Epidermal melanocyte (primary cell): ENCODE data around the gene SPEN.

Source experiments
- DNase-seq: peaks from one replicate; pipeline ENCODE4 v3.0.0; 2011; ENCODE audit warnings: low spot score; ENCODE audit not compliant: insufficient read length

Gene SPEN

DNA sequence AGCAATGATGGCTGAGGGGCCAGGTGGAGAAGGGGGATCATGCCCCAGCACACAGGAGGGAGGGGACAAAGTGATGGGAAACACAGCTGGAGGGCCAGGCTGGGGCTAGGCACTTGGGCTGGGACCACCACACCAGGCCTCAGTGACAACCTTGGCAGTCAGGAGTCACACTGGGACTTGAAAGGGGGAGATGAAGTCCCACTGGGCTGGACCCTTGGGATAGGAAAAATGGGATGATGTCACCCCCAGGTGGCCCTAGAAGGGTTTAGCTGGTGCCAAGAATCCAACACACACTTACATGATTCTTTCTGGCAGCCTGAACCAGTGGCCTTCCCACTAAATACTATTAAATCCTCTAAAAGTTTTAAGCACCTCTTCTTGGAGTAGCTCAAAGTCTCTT lies 111.3 kb downstream of the SPEN start:
- peak; percentile 4 for DNase-seq

DNA sequence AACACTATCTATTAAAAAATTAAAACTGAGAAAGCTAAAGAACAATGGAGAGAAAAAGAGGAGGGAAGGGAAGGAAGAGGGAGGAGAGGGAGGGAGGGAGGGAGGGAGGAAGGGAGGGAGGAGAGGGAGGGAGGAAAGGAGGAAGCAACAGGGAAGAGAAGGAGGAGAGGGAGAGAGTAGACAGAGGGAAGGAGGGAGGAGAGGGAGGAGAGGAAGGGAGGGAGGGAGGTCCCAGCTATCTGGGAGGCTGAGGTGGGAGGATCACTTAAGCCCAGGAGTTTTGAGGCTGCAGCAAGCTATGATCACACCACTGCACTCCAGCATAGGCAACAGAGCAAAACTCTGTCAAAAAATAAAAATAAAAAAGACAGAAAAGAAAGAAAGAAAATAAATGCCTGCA lies 111.9 kb downstream of the SPEN start:
- DNase-seq, result no peak

DNA sequence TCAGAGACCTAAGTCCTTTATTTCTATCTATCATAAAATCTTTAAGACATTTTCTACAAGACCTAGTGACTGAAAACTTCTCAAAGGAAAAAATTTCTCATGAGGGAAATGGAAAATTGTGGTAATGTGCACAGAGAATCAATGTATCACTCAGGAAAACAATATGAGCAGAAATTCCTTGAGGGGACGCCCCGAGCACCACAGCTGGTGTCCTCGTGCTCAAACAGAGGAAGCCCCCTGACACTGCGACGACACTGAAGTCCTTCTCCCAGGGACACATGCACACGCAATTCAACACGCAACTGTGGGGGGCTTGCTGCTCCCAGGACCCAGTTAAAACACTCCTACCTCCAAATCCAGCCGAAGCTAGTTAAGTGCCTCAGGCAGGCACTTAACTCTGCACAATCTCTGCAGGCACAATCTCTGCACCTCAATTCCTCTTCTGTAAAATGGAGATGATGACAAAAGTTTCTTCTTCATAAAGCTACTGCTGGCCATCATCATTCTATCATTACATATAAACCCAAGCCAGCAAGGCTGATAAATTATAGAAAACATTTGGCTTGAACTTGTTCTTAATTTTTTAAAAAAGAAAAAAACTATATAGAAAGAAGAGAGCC lies 112.4 kb downstream of the SPEN start:
- peak; percentile 3 for DNase-seq

DNA sequence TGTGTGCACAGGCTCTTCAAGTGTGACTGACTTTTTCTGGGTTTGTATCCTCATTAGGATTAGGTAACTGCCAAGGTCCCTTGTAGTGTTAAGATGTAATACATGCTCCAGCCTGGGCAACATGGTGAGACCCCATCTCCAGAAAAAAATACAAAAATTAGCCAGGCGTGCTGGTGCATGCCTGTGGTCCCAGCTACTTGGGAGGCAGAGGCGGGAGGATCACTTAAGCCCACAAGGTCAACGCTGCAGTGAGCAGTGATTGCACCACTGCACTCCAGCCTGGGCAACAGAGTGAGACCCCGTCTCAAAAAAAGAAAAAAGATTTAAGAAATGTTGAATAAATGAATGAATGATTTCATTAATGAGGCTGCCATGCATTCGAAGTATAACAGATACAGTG lies 113.3 kb downstream of the SPEN start:
- DNase-seq, result no peak

DNA sequence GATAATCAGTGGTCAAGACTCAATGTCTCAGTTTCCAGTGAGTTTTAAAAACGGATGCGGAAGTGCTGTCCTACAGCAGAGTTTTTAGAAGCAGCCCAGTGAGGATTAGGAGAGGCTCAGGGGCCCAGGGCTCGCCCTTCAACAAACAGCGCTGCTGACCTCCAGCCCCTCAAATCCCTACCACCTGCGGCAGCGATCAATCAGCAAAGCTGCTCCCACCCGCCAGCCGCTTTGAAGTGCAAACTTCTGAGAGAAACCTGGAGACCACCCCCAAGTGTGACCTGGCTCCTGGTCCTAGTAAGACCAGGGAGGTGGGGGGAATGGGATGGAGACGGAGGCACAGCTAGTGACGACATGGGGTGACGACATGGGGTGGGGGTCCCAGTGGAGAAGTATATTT lies 114.0 kb downstream of the SPEN start:
- DNase-seq, result no peak

DNA sequence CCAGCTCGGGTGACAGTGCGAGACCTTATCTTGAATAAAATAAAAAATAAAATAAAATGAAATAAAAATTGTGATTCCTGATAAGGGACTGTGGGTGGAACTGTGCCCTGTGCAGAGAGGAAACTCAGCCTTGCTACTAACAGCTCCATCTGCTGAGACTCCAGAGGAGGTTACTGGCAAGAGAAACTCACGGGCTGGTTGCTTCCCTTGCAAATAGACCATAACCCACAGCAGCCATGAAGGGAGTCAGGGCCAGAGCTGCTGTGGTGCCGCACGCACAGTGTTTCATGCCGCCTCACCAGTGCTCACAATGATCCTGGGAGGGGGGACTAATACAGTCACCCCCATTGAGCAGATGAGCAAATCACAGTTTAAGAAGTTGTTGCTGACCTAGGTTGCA lies 114.7 kb downstream of the SPEN start:
- DNase-seq, result no peak

DNA sequence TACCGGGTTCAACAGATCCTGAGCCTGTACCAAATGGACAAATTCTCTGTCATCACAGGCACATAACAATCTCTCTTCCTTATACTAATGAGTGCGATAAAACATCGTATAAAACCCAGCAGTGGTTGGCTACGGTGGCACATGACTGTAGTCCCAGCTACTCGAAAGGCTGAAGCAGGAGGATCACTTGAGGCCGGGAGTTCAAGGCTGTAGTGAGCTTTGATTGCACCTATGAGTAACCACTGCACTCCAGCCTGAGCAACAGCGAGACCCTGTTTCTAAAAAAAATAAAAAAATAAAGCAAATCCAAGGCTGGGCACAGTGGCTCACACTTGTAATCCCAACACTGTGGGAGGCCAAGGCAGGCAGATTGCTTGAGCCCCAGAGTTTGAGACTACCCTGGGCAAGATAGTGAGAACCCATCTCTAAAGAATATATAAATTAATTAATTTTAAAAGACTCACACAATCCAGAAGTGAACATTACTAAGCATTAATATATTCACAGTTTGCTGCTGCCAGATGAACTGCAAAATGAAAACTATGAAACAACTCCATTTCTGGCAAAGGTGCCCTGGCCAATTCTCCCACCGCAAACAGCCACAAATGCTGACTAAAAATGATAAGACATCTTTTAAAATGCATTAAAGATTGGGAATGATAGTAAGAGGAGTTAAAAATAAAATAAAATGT lies 115.3 kb downstream of the SPEN start:
- DNase-seq, result no peak

DNA sequence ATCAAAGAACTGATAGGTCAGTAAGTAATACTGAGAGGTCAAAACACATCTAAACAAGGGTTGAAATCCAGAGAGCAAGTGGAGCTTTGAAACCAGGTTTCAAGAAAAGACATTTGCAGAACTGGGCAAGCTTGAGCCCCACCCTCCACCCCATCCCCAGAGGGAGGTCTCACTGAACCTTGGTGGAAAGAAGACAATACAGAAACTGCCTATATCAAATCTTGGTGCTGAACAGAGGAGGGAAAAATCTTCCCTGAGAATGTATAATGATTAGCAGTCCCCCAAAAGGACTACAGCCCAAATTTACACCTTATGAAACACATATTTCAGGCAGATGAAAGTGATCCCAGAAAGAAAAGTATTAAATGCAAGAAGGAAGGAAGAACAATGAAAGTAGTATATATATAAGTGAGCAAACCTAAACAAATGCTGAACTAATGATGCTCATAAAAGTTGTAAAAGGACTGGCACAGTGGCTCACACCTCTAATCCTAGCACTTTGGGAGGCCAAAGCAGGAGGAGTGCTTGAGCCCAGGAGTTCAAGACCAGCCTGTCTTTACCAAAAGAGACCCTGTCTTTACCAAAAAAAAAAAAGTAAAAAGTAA lies 116.0 kb downstream of the SPEN start:
- no peak for DNase-seq

DNA sequence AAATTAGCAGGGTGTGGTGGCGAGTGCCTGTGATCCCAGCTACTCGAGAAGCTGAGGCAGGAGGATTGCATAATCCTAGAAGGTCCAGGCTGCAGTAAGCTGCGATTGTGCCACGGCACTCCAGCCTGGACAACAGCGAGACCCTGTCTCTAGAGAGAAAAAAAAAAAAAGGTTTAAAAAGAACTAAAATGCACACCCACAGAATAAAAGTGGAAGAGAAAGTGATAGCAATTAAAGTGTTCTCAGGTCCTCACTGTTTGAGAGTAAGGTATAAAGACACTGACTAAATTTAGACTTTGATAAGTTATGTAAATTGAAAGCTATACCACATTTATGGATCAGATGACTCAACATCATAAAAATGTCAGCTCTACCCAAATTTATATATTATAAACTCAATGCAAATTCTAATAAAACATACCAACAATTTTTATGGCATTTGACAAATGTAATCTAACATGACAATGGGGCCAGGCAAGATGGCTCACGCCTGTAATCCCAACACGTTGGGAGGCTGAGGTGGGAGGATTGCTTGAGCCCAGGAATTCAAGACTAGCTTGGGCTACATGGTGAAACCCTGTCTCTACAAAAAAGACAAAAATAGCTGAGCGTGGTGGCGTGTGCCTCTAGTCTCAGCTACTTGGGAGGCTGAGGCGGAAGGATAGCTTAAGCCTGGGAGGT lies 116.6 kb downstream of the SPEN start:
- no peak for DNase-seq

DNA sequence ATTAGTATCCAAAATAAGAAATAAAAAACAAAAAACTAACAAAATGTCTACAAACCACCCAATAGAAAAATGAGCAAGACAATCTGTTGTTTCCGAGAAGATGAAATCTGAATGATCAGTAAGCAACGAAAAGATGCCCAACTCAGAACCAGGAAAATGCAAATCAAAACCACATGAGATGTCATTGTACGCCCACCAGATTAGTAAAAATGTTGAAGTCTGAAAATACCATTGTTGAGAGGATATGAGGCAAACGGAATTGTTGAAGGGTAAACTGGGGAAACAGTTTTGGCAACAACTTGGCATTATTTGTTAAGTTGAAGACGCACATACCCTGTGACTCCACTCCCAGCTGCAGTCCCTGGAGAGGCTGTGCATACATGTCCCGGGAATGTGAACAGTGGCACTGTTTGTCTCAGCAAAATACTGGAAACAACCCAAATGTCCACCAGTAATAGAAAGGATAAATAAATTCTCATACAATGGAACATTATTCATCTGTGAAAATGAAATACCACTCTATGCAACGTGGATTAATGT lies 117.8 kb downstream of the SPEN start:
- peak; percentile 69 for DNase-seq

DNA sequence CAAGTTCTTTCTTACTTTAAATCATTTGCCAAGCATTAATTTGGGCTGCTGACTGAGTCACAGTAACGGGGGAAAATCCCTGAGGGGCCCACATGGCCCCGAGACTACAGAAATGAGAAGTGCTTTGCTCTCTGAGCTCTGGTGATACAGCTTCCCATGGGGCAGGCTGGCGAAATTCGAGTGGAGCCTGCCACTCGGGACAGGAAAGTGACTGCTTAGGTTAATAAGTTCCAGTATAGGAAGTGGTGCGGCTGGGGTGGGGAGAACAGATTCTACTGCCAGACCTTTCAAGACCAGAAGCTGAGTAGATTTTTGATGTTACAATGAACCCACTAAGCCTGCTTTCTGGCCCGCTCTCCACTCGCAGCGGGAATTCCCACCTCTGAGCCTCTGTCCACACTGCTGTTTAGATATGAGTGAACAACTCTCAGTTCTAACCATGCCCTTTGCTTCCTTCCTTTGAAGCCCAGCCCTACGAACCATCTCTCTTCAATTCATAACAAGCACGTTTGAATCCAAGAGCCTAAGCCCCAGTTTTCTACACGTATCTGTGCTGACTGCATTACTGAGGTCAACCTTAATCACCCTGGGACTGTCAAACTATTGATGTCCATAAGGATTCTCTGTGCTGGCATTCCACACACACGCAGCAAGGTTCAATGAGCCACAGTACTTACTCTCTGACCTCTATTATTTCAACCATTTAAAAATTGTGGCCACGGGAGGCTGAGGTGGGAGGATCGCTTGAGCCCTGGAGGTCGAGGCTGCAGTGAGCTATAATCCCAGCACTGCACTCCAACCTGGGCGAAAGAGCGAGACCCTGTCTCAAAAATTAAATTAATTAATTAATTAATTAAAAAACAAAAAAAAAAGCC lies 118.8 kb downstream of the SPEN start:
- DNase-seq, result no peak

DNA sequence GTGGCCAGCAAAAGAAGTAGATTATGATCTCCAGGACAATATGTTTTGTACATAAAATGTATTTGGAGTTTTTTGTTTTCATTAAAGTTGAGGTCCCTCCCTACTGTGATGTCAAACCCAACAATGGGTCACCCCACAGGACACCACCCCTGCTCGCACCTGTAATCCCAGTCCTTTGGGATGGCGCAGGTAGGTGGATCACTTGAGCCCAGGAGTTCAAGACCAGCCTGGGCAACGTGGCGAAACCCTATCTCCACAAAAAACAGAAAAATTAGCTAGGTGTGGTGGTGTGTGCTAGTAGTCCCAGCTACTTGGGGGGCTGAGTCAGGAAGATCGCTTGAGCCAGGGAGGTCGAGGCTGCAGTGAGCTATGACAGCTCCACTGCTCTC lies 119.4 kb downstream of the SPEN start:
- DNase-seq, result no peak

DNA sequence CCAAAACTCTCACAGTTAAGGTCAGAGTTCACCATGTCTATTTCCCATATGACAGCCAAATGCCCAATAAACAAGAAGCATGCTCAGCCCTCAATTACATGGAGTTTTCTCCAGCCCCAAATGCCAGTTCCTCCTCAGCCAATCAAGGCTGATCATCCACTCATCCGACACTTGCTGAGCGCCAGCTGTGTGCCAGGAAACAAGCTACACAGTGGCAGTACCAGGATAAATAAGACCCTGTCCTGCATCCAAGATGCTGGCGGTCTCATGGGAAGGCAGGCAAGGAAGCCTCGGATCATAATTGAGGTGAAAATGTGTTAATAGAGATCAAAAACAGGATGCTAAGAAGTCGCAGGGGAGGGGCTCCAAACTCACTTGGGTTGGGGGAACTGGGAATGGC lies 120.7 kb downstream of the SPEN start:
- no peak for DNase-seq

DNA sequence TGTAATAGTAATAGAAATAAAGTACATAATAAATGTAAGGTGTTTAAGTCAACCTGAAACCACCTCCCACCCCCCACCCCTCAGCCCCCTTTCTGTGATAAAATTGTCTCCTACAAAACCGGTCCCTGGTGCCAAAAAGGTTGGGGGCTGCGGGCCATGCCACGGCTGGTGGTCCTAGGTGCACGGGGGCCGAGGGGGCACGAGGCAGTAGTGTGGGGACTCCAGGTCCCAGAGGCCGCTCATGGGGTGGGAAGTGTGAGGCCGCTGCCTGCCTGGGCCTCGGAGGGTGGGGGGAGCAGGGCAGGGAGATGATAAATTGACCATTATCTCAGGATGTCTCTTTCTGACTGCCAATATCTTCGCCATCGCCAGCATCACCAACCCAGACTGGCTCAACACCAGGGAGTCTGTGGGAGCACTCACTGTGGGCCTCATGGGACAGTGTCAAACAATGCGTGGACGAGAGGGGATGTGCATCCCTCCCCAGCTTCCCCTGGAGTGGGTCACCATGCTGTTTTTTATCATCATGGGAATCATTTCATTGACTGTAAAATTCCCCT lies 121.9 kb downstream of the SPEN start:
- DNase-seq, result no peak

DNA sequence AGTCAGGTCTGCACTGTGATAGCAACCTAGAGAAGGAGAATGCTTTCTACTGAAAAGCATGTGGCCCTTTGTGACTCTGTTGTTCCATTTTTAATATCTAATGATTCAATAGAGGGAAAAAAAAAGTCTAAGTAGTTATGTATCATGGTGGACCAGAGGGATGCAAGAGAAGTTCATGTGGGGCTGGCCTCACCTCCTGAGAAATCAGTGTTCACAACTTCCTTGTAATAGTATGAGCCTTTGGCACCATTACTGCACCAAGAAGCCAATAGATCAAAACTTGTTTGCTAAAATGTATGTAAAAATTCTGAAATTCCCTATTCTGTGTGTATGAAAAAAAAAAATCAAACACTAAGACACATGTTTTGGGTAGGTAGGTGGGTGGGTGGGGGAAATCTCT lies 123.4 kb downstream of the SPEN start:
- no peak for DNase-seq

DNA sequence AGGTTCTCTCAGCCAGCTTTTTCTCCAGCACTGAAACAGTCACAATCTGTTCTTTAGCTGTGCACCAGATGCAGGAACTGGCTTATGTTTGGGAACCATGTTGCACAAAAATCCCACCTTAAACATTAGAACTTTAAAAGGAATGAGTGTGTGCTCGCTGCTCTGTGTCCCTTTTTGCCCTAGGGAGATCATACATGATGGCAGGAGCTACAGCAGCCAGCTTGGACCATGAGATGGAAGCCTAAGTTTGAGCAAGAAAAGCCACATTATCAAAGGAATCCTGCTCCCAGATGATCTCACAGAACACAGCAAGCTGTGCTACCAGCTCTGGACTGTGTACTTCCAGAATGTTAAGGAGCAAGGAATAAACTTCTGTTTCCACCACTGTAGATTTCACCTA lies 124.9 kb downstream of the SPEN start:
- no peak for DNase-seq

DNA sequence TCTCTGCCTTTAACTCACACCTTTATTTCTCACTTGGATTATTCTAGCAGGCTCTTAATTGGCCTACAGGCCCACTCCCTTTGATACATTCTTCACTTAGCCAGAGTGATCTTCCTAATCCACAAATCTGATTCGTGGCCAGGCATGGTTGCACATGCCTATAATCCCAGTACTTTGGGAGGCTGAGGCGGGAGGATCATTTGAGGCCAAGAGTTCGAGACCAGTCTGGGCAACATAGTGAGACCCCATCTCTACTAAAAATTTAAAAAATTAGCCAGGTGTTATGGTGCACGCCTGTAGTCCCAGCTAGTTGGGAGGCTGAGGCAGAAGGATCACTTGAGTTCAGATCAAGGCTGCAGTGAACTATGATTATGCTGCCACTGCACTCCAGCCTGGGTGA lies 126.3 kb downstream of the SPEN start:
- no peak for DNase-seq

DNA sequence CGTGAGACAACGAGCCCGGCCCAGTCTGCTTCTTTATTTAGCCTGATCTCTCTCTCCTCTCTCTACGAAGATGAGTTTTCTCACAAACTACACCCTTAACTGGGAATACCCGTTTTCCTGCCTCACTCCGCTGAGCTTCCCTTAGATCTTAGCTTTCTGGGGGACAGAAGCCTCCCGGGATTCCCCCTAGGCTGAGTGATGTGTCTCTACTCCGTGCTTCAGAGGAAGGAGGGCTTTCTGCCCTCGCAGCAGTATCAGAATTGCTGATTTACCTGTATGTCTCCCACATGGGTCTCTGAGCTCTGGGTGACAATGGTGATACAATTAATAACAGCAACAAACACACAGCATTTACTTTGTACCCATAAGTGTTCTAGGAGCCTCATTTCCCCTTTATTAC lies 127.3 kb downstream of the SPEN start:
- no peak for DNase-seq

DNA sequence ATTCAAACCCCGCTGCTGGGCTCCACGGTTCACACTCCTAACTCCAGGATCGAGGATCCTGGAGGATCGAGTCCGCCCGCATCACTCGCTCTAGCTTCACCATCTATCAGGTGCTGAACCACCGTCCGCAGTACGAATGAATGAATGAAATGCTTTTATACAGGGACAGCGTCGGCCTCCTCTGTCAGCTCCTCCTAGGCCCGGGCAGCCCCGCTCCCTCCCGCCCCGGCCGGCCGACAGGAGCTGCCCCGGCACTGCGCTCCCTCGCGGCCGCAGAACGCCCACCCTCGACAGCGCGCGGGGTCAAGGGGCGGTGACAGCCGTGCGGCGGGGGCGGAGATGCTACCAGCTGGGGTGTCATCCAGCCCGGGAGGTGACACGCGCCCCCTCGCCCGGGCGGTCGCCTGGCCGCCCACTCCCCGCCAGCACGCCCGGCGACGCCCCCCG lies 127.9 kb downstream of the SPEN start:
- no peak for DNase-seq

DNA sequence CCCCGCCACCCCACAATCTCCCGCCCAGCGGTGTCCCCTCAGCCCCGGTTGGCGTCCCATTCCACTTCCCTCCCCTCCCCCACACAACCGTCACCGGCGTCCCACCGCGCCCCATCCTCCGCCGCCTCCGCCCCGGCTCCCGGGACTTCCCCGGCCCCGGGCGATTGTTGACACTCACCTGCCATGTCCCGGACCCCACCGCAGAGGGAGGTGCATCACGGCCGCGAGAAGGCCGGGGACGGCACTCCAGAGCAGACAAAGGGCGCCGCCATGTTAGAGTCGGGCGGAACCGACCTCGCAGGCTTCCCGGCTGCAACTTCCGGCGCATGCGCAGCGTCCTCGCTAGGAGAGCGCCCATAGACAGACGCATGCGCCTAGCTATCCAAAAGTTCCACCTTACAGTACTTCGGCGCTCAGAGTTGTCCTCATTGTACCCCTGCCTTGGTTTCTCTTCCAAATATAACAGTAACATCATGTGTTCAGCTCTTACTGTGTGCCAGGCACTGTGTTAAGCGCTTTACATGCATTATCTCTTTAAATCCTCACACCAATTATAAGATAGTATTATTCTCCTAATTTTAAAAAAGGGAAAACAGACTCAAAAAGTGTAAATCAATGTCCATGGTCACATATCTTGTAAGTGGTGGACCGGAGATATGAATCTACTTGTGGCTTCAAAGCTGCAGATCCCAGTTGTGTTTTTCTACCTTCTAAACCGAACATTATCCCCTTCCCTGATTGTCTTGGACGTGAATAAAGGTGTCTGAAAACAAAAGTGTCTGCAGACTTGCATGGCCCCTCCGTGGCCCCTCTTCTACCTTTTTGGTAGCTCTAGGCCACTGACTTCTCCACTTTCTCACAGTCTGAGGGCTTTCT lies 128.5 kb downstream of the SPEN start, which contains the start of gene ZBTB17:
Gene ZBTB17, minus strand, starts transcription at position 297 of the 876 bp plus-strand sequence. CDS start 27,606 bp downstream, outside the sequence.
- peak; percentile 98 for DNase-seq
